H1 (cell line): ENCODE results near the gene PLTP. TPM values are rescaled to one million over a fixed set of nuclear protein-coding genes. Genes with fewer than 3 reads are reported as not detected.

Experiments used
- CTCF ChIA-PET: fragments of 300-600 bp; sonication (Branson Sonifier 250); formaldehyde crosslinking; loops from one replicate; lab custom pipeline; 2021; ENCODE audit not compliant: partially characterized antibody; lab: Charles Lee
- POLR2A ChIA-PET: fragments of 300-600 bp; sonication (Branson Sonifier 250); formaldehyde crosslinking; loops from one replicate; lab custom pipeline; 2021; ENCODE audit warnings: inconsistent platforms; ENCODE audit not compliant: partially characterized antibody; lab: Charles Lee
- DNase-seq, 2 experiments: peaks; one replicate each; pipeline versions ENCODE4 v3.0.0 to v3.0.0-alpha.2; 2010 to 2022; ENCODE audit warnings: low spot score in 2 of 2, low read depth in 1 of 2, mixed read lengths in 1 of 2
- FAIRE-seq: peaks from 2 replicates; lab custom pipeline; 2011; peaks lifted over from hg19 to GRCh38; lab: Jason Lieb, UNC
- H2AFZ ChIP-seq: 2 replicates; pipeline ENCODE4 v1.8.1; 2012; ENCODE audit warnings: low read length, inconsistent platforms
- H2AK5ac ChIP-seq: 2 replicates; pipeline ENCODE4 v1.6.1; 2013; ENCODE audit warnings: low read depth, low read length
- H2BK120ac ChIP-seq: replicated peaks from 2 replicates; pipeline ENCODE3; 2013; ENCODE audit warnings: low read depth, low read length, inconsistent platforms
- H2BK12ac ChIP-seq: 2 replicates; pipeline ENCODE4 v1.6.1; 2013; ENCODE audit warnings: low read depth, low read length
- H2BK15ac ChIP-seq: 2 replicates; pipeline ENCODE4 v1.6.1; 2013; ENCODE audit warnings: low read length
- H2BK20ac ChIP-seq: 2 replicates; pipeline ENCODE4 v1.6.1; 2013; ENCODE audit warnings: low read length
- H2BK5ac ChIP-seq: 2 replicates; pipeline ENCODE4 v1.6.1; 2013; ENCODE audit warnings: low read depth, low read length
- H3K14ac ChIP-seq: 2 replicates; pipeline ENCODE4 v1.6.1; 2013; ENCODE audit warnings: inconsistent platforms; ENCODE audit not compliant: insufficient read length
- H3K18ac ChIP-seq: 2 replicates; pipeline ENCODE4 v1.6.1; 2013; ENCODE audit warnings: low read length; ENCODE audit errors: extremely low read depth
- H3K23ac ChIP-seq: 2 replicates; pipeline ENCODE4 v1.6.1; 2013; ENCODE audit warnings: inconsistent platforms; ENCODE audit not compliant: insufficient read length
- H3K23me2 ChIP-seq: 2 replicates; pipeline ENCODE4 v1.6.1; 2013; ENCODE audit warnings: low read depth, low read length
- H3K27ac ChIP-seq: 2 replicates; pipeline ENCODE4 v1.6.1; 2011; ENCODE audit warnings: low read depth, low read length, inconsistent platforms
- H3K27me3 ChIP-seq, 4 experiments: replicated peaks in 1 of 4; 1 replicate in 1 of 4; 2 replicates in 3 of 4; pipeline versions ENCODE4 v1.6.1 to v1.8.1; 2011 to 2013; ENCODE audit warnings: low read length in 3 of 4, mild to moderate bottlenecking in 3 of 4, inconsistent platforms in 2 of 4, mixed read lengths in 2 of 4, moderate library complexity in 1 of 4; ENCODE audit not compliant: control insufficient read depth in 3 of 4, insufficient read depth in 3 of 4; ENCODE audit errors: extremely low read depth in 1 of 4
- H3K36me3 ChIP-seq, 4 experiments: 2 replicates each; pipeline versions ENCODE4 v1.6.1 to v1.8.1; 2011 to 2013; ENCODE audit warnings: mild to moderate bottlenecking in 4 of 4, low read length in 3 of 4, moderate library complexity in 2 of 4, control low read depth in 1 of 4, inconsistent platforms in 1 of 4; ENCODE audit not compliant: insufficient read depth in 4 of 4, control insufficient read depth in 2 of 4
- H3K4ac ChIP-seq: replicated peaks from 2 replicates; pipeline ENCODE3; 2013; ENCODE audit warnings: low read length, low read depth, mixed read lengths, inconsistent platforms; ENCODE audit not compliant: insufficient read length
- H3K4me1 ChIP-seq, 4 experiments: replicated peaks in 1 of 4; 1 replicate in 1 of 4; 2 replicates in 3 of 4; pipeline versions ENCODE4 v1.6.1 to v1.8.1; 2011 to 2013; ENCODE audit warnings: low read length in 3 of 4, inconsistent platforms in 2 of 4, mixed read lengths in 1 of 4; ENCODE audit not compliant: insufficient read depth in 4 of 4, control insufficient read depth in 3 of 4
- H3K4me2 ChIP-seq, 2 experiments: 2 replicates each; pipeline versions ENCODE4 v1.6.1 to v1.8.1; 2011 to 2013; ENCODE audit warnings: low read depth in 2 of 2, low read length in 2 of 2, control low read depth in 1 of 2, inconsistent platforms in 1 of 2, mild to moderate bottlenecking in 1 of 2; ENCODE audit not compliant: insufficient read depth in 1 of 2
- H3K4me3 ChIP-seq, 4 experiments: fragments of 200-600, 300-600 bp in 1 of 4; sonication (generic), shearing (Covaris generic), sonication (Bioruptor Twin) in 1 of 4; 2 replicates each; pipeline versions ENCODE4 v1.5.1 to v1.8.1; 2011 to 2016; ENCODE audit warnings: low read length in 4 of 4, low read depth in 3 of 4, control low read depth in 2 of 4, inconsistent platforms in 2 of 4, mild to moderate bottlenecking in 2 of 4, mixed read lengths in 1 of 4, moderate library complexity in 1 of 4; ENCODE audit not compliant: insufficient read depth in 2 of 4; ENCODE audit errors: extremely low read depth in 1 of 4
- H3K56ac ChIP-seq: replicated peaks from 2 replicates; pipeline ENCODE3; 2013; ENCODE audit warnings: low read depth, mild to moderate bottlenecking, mixed read lengths, low read length, inconsistent platforms; ENCODE audit not compliant: insufficient read length
- H3K79me1 ChIP-seq: 2 replicates; pipeline ENCODE4 v1.6.1; 2013; ENCODE audit warnings: low read depth, low read length, control low read depth
- H3K79me2 ChIP-seq, 2 experiments: 2 replicates each; pipeline versions ENCODE4 v1.6.1 to v1.8.1; 2012 to 2013; ENCODE audit warnings: low read length in 2 of 2, mild to moderate bottlenecking in 2 of 2, inconsistent platforms in 1 of 2; ENCODE audit not compliant: insufficient read depth in 2 of 2, control insufficient read depth in 1 of 2
- H3K9ac ChIP-seq, 4 experiments: replicated peaks in 1 of 4; 1 replicate in 1 of 4; 2 replicates in 3 of 4; pipeline versions ENCODE4 v1.6.1 to v1.8.1; 2011 to 2013; ENCODE audit warnings: low read depth in 3 of 4, low read length in 3 of 4, control low read depth in 2 of 4, mild to moderate bottlenecking in 2 of 4, moderate library complexity in 2 of 4, inconsistent platforms in 1 of 4; ENCODE audit errors: extremely low read depth in 1 of 4
- H3K9me3 ChIP-seq, 2 experiments: 2 replicates each; pipeline versions ENCODE4 v1.6.1 to v1.8.1; 2012 to 2013; ENCODE audit warnings: mild to moderate bottlenecking in 2 of 2, moderate library complexity in 2 of 2, control low read depth in 1 of 2, inconsistent platforms in 1 of 2, low read depth in 1 of 2, low read length in 1 of 2, mixed read lengths in 1 of 2; ENCODE audit not compliant: insufficient read depth in 2 of 2
- H4K20me1 ChIP-seq, 2 experiments: replicated peaks in 1 of 2; 2 replicates each; pipeline versions ENCODE3 to v1.8.1; 2011 to 2013; ENCODE audit warnings: inconsistent platforms in 2 of 2, low read length in 2 of 2, mild to moderate bottlenecking in 1 of 2; ENCODE audit not compliant: insufficient read depth in 2 of 2, control insufficient read depth in 1 of 2
- H4K5ac ChIP-seq: 2 replicates; pipeline ENCODE4 v1.6.1; 2013; ENCODE audit warnings: low read length, low read depth, mixed read lengths, inconsistent platforms; ENCODE audit not compliant: insufficient read length
- H4K8ac ChIP-seq: 2 replicates; pipeline ENCODE4 v1.8.0; 2013; ENCODE audit warnings: mild to moderate bottlenecking, moderate library complexity, low read length, inconsistent platforms; ENCODE audit not compliant: insufficient read depth; ENCODE audit errors: extremely low read depth
- H4K91ac ChIP-seq: replicated peaks from 2 replicates; pipeline ENCODE3; 2013; ENCODE audit warnings: low read length, mixed read lengths, inconsistent platforms; ENCODE audit not compliant: insufficient read length
- CHD1 ChIP-seq: IDR thresholded peaks from 2 replicates; pipeline ENCODE4 v1.6.1; 2012; ENCODE audit warnings: low read depth, low read length, improper control_type of control experiment
- EP300 ChIP-seq, 2 experiments: IDR thresholded peaks; 1 replicate in 1 of 2; 2 replicates in 1 of 2; pipeline ENCODE4 v1.6.1; 2011 to 2012; ENCODE audit warnings: low read depth in 2 of 2, low read length in 2 of 2, mild to moderate bottlenecking in 2 of 2, borderline replicate concordance in 1 of 2, inconsistent platforms in 1 of 2, moderate library complexity in 1 of 2
- SIX5 ChIP-seq: IDR thresholded peaks from 2 replicates; pipeline ENCODE4 v1.6.1; 2011; ENCODE audit warnings: mild to moderate bottlenecking, low read depth, low read length
- WGBS, 2 experiments: shearing (Covaris generic) in 1 of 2; methylation state at CpG; one replicate each; pipeline versions ENCODE4 v1.1.6 to v1.1.7; 2013 to 2015; ENCODE audit warnings: low lambda C conversion rate in 2 of 2, mixed read lengths in 2 of 2, inconsistent platforms in 1 of 2, low coverage in 1 of 2, missing lambda C conversion rate in 1 of 2; ENCODE audit not compliant: insufficient replicate concordance in 2 of 2, insufficient coverage in 1 of 2, insufficient read length in 1 of 2; ENCODE audit errors: extremely low coverage in 1 of 2, missing lambda C conversion rate in 1 of 2; 5-methylcytosine and 5-hydroxymethylcytosine counted together
- polyA plus RNA-seq, 7 experiments: library from polyadenylated mRNA; depleted of rRNA in 3 of 7; stranded (reverse) in 5 of 7; unstranded in 2 of 7; fragments of >200 nt in 5 of 7; fragments of 200-250 nt in 2 of 7; gene quantifications; 1 replicate in 5 of 7; 2 replicates in 1 of 7; 4 replicates in 1 of 7; pipeline versions ENCODE4 v1.2.1 to v1.2.3, GENCODE V29; 2011 to 2013; ENCODE audit warnings: missing spikeins in 2 of 7, mixed read lengths in 2 of 7
- total RNA-seq: library from RNA; stranded (reverse); fragmentation: NEBNext Ultra II Directional; extraction: Animal tissue kit (Norgen Biotek cat#: 25700); gene quantifications from 2 replicates; pipeline ENCODE4 v1.2.1, GENCODE V29; 2021

The PLTP gene
- total and polyA plus RNA-seq, 2 of the 8 experiments (the other 6 are each of a cell fraction or from before 2014, with no cell fraction given) = 120 to 194 TPM

GRCh38 chr20:45945678-45946148 lies 33.8 kb upstream of the PLTP start:
- Histone ChIP-seq H3K4ac (no peak overlapping the region), H2AK5ac (no peak overlapping the region), H4K91ac (no peak overlapping the region), H4K20me1 (peaks cover 2 to 14% of the 10 kb centered on the region in 2 experiments), H3K79me2 (no peaks in the 10 kb centered on the region), H3K9ac (no peak overlapping the region), H2AFZ (no peak overlapping the region), H2BK20ac (no peak overlapping the region), H3K36me3 (peaks cover 32 to 69% (median 59%) of the 10 kb centered on the region in 4 experiments), H3K27ac (no peak overlapping the region), H3K14ac (no peak overlapping the region), H3K56ac (no peak overlapping the region), H3K23ac (no peak overlapping the region), H3K4me2 (no peak overlapping the region), H2BK5ac (no peak overlapping the region), H3K23me2 (no peaks in the 10 kb centered on the region), H3K4me3 (no peak overlapping the region), H3K27me3 (no peaks in the 10 kb centered on the region; a peak in 1 of 7 replicates), H2BK15ac (no peak overlapping the region), H3K4me1 (no peaks in the 10 kb centered on the region), H4K8ac (no peak overlapping the region), H2BK120ac (no peak overlapping the region), H3K9me3 (no peaks in the 10 kb centered on the region), H3K79me1 (peaks cover 3% of the 10 kb centered on the region; the same call in 1 of the 2 replicates), H4K5ac (no peak overlapping the region), H2BK12ac (no peak overlapping the region), H3K18ac (no peak overlapping the region)
- no peak for TF ChIP-seq SIX5
- no peak for TF ChIP-seq EP300 (IDR thresholded peaks at IDR 0.05; ENCODE audit: borderline replicate concordance in 1 of 2, low read depth in 2 of 2, low read length in 2 of 2)
- no peak for TF ChIP-seq CHD1
- DNase-seq (no peak), FAIRE-seq (no peak)
- 86% methylated on average over 13 of the region's 13 CpGs; no CpG with 5 or more reads in 1 of the 2 experiments for WGBS, 2 experiments
- POLR2A ChIA-PET = interaction anchor here (1.1 to 14.0 kb wide), 6 partner anchors 10 to 106 kb away, joined by 3 to 283 read pairs (median 8); partner anchors contain the start of genes PCIF1, PLTP and ZNF335
- CTCF ChIA-PET = interaction anchor here (7.4 to 8.7 kb wide), 2 partner anchors 16 to 24 kb away, joined by 41 to 82 read pairs; no protein-coding TSS in a partner anchor
